ENCODE results near the gene SLC7A11. TPM values are rescaled to one million over a fixed set of nuclear protein-coding genes. Genes with fewer than 3 reads are reported as not detected.

The SLC7A11 gene
- total and polyA plus RNA-seq, 2 of the 4 experiments (the other 2 are of a cell fraction), result 8.3 to 24.7 TPM

DNA sequence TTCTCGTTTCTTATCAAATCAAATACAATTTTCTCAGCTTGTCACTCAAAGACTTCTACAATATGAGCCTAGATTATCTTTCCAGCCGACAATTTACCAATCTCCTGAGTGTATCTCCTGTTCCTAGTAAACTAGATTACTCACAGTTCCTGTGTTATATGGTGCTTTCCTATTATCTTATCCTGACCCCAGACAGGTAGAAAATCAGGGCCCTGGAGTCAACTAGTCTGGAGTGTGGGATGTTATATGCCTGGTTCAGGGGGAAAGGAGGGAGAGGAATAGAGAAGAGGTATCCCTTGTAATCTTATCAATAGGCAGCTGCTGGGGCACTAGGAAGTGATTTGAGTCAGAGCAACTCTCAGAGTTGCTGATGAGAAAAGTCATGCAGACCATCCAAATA is 127.1 kb downstream of the SLC7A11 start:
- Histone ChIP-seq H2BK15ac (ENCODE audit: low read depth, low read length) (no peak overlapping the region), H3K56ac (ENCODE audit: extremely low read depth, insufficient read depth, low read length) (no peak overlapping the region), H3K4me1 (ENCODE audit: control insufficient read depth, insufficient read depth, low read length) (peaks cover 5% of the 10 kb centered on the region), H2AK9ac (replicated peaks; ENCODE audit: low read depth, low read length, poor library complexity) (no peak overlapping the region), H3K4me3 (ENCODE audit: insufficient read depth, low read depth, low read length) (no peak overlapping the region), H3K4me2 (ENCODE audit: low read depth, low read length) (no peak overlapping the region), H3K9ac (ENCODE audit: low read depth, low read length) (no peak overlapping the region), H3K79me1 (ENCODE audit: low read depth in 1 of 2, low read length in 2 of 2) (no peaks in the 10 kb centered on the region), H2AFZ (replicated peaks; ENCODE audit: low read length, poor library complexity) (no peak overlapping the region), H3K36me3 (ENCODE audit: control insufficient read depth, insufficient read depth, low read length) (no peaks in the 10 kb centered on the region), H3K9me1 (ENCODE audit: insufficient read depth, low read length) (0 out of 2 replicates have a peak, but pooled peaks cover 3% of the 10 kb centered on the region), H4K5ac (ENCODE audit: low read depth, low read length) (no peak overlapping the region), H3K23ac (ENCODE audit: low read depth, low read length) (no peak overlapping the region), H4K20me1 (ENCODE audit: insufficient read depth, low read length) (no peaks in the 10 kb centered on the region), H2BK20ac (ENCODE audit: low read depth, low read length) (no peak overlapping the region), H2BK120ac (ENCODE audit: low read depth, low read length) (no peak overlapping the region), H4K8ac (ENCODE audit: low read depth in 2 of 2, low read length in 2 of 2) (peak overlapping the region in 1 of 2 experiments; percentile 18; a peak in 2 of 4 replicates), H3K14ac (replicated peaks; ENCODE audit: low read depth, low read length) (no peak overlapping the region), H3K4ac (ENCODE audit: low read depth, low read length) (no peak overlapping the region), H3K9me3 (ENCODE audit: control insufficient read depth, insufficient read depth, low read length) (no peaks in the 10 kb centered on the region), H2AK5ac (ENCODE audit: low read depth, low read length) (no peak overlapping the region), H4K91ac (ENCODE audit: insufficient read depth, low read depth, low read length) (no peak overlapping the region), H3K27ac (ENCODE audit: insufficient read depth, low read length) (no peak overlapping the region), H2BK5ac (ENCODE audit: low read depth, low read length, poor library complexity, severe bottlenecking) (no peak overlapping the region), H3K27me3 (ENCODE audit: control insufficient read depth, insufficient read depth, low read length) (no peaks in the 10 kb centered on the region), H3K18ac (ENCODE audit: low read depth, low read length) (no peak overlapping the region)
- ChIA-PET CTCF (no interaction called here), POLR2A (ENCODE audit: unreplicated experiment) (no interaction called here)
- no peak for TF ChIP-seq MXI1 (IDR thresholded peaks at IDR 0.05; ENCODE audit: borderline replicate concordance, low read depth, low read length)
- TF ChIP-seq, protein P1, sequence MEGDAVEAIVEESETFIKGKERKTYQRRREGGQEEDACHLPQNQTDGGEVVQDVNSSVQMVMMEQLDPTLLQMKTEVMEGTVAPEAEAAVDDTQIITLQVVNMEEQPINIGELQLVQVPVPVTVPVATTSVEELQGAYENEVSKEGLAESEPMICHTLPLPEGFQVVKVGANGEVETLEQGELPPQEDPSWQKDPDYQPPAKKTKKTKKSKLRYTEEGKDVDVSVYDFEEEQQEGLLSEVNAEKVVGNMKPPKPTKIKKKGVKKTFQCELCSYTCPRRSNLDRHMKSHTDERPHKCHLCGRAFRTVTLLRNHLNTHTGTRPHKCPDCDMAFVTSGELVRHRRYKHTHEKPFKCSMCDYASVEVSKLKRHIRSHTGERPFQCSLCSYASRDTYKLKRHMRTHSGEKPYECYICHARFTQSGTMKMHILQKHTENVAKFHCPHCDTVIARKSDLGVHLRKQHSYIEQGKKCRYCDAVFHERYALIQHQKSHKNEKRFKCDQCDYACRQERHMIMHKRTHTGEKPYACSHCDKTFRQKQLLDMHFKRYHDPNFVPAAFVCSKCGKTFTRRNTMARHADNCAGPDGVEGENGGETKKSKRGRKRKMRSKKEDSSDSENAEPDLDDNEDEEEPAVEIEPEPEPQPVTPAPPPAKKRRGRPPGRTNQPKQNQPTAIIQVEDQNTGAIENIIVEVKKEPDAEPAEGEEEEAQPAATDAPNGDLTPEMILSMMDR (conservative IDR thresholded peaks at IDR 0.05; ENCODE audit: low read depth, low read length), result no peak
- TF ChIP-seq RFX5 (IDR thresholded peaks at IDR 0.05; ENCODE audit: low read depth, low read length), result no peak
- TF ChIP-seq CHD1 (IDR thresholded peaks at IDR 0.05; ENCODE audit: low read depth, low read length), result no peak
- WGBS, 2 experiments (ENCODE audit: extremely low coverage in 2 of 2, insufficient read length in 1 of 2), result no CpG with 5 or more reads among the region's 2 CpGs
- intact Hi-C loops (cut with micrococcal nuclease), result loop anchor here (5.0 kb wide), 1 partner anchor 42 kb away; no protein-coding TSS in a partner anchor
- dilution Hi-C loops (cut with HindIII; ENCODE audit: low sequenced_read_pairs, unreplicated experiment), result no loop called here
- BruUV-seq (replicated peaks), result no TSS peak
- DNase-seq (no peak), ATAC-seq (ENCODE audit: low read depth) (no peak)
- in situ Hi-C loops (cut with MboI; ENCODE audit: low sequenced_read_pairs), result no loop called here

Data from IMR-90 (cell line).